GM23338 (cell line): ENCODE results near the gene SLC13A5.

Experiments used
- CREB1 ChIP-seq: fragments of 250-450 bp; sonication (Bioruptor Pico); IDR thresholded peaks from 2 replicates; pipeline ENCODE4 v1.5.0; 2020; ENCODE audit warnings: low read depth, mild to moderate bottlenecking, moderate library complexity
- CTCF ChIP-seq, 2 experiments: fragments of 200-600 bp in 1 of 2; sonication (generic) in 1 of 2; conservative IDR thresholded peaks; 2 replicates each; pipeline versions ENCODE4 v1.5.1 to v1.6.1; 2016 to 2017; ENCODE audit warnings: antibody characterized with exemption in 2 of 2, low read depth in 2 of 2, mild to moderate bottlenecking in 2 of 2, moderate library complexity in 1 of 2
- EZH2 ChIP-seq: fragments of 200-600 bp; sonication (generic); IDR thresholded peaks from one replicate; pipeline ENCODE4 v1.8.0; 2017; ENCODE audit warnings: antibody characterized with exemption, mild to moderate bottlenecking, low read depth; ENCODE audit not compliant: unreplicated experiment
- EZH2phosphoT487 ChIP-seq: fragments of 200-600 bp; sonication (generic); IDR thresholded peaks from one replicate; pipeline ENCODE4 v1.8.1; 2018; ENCODE audit warnings: antibody characterized with exemption; ENCODE audit not compliant: unreplicated experiment
- JUNB ChIP-seq: IDR thresholded peaks from one replicate; pipeline ENCODE4 v1.6.1; 2016; ENCODE audit warnings: antibody characterized with exemption; ENCODE audit not compliant: unreplicated experiment
- POLR2AphosphoS5 ChIP-seq: IDR thresholded peaks from 2 replicates; pipeline ENCODE4 v1.6.1; 2016; ENCODE audit warnings: antibody characterized with exemption, low read depth
- REST ChIP-seq: IDR thresholded peaks from one replicate; pipeline ENCODE4 v1.6.1; 2018; ENCODE audit warnings: antibody characterized with exemption; ENCODE audit not compliant: unreplicated experiment
- STAT1 ChIP-seq: IDR thresholded peaks from one replicate; pipeline ENCODE4 v1.6.1; 2016; ENCODE audit warnings: antibody characterized with exemption; ENCODE audit not compliant: unreplicated experiment
- ZNF114 ChIP-seq: fragments of 250-450 bp; sonication (Bioruptor Pico); IDR thresholded peaks from 2 replicates; pipeline ENCODE4 v1.5.0; 2020; ENCODE audit warnings: mild to moderate bottlenecking, moderate library complexity
- ZNF331 ChIP-seq: fragments of 250-450 bp; sonication (Bioruptor Pico); IDR thresholded peaks from 2 replicates; pipeline ENCODE4 v1.5.0; 2020; ENCODE audit warnings: low read depth, mild to moderate bottlenecking, moderate library complexity
- ZNF462 ChIP-seq: fragments of 250-450 bp; sonication (Bioruptor Pico); IDR thresholded peaks from 2 replicates; pipeline ENCODE4 v1.5.0; 2020; ENCODE audit warnings: mild to moderate bottlenecking, moderate library complexity

- no peak for TF ChIP-seq CTCF (conservative IDR thresholded peaks at IDR 0.05; ENCODE audit: low read depth in 2 of 2)
- TF ChIP-seq EZH2 = no peak
- no peak for TF ChIP-seq CREB1 (CRISPR knock-in tag)
- TF ChIP-seq REST = no peak
- no peak for TF ChIP-seq POLR2AphosphoS5
- TF ChIP-seq EZH2phosphoT487 = no peak
- no peak for TF ChIP-seq JUNB
- no peak for TF ChIP-seq STAT1
- TF ChIP-seq ZNF114 = no peak
- TF ChIP-seq ZNF331 (CRISPR knock-in tag) = no peak
- TF ChIP-seq ZNF462 (CRISPR knock-in tag) = no peak
Observed at GRCh38 chr17:6681176-6681575, 32.0 kb downstream of the SLC13A5 start.
